Adrenal gland (tissue), 12 donors: Measurements from ENCODE around the gene SNRK. TPM values are rescaled to one million over a fixed set of nuclear protein-coding genes. Genes with fewer than 3 reads are reported as not detected.

Experiments
- DNase-seq, 7 donors: peaks; one replicate each; pipeline ENCODE4 v3.0.0-alpha.2; 2019 to 2020
- H3K27ac ChIP-seq, 5 donors: fragments of 200-600 bp; sonication (generic) in 4 of 5; 1 replicate in 3 of 5; 2 replicates in 2 of 5; pipeline versions ENCODE4 v1.5.1 to v1.8.0; 2016 to 2020; ENCODE audit warnings: mild to moderate bottlenecking in 1 of 5
- H3K27me3 ChIP-seq: fragments of 200-600 bp; 2 replicates; pipeline ENCODE4 v1.8.0; 2021
- H3K36me3 ChIP-seq, 2 donors: fragments of 200-600 bp; replicated peaks in 1 of 2; 1 replicate in 1 of 2; 2 replicates in 1 of 2; pipeline versions ENCODE4 v1.5.1 to v1.8.0; 2018 to 2022
- H3K4me1 ChIP-seq, 2 donors: fragments of 200-600 bp; replicated peaks in 1 of 2; 1 replicate in 1 of 2; 2 replicates in 1 of 2; pipeline versions ENCODE4 v1.5.1 to v1.8.0; 2018 to 2021
- H3K4me3 ChIP-seq, 4 donors: fragments of 200-600 bp; sonication (generic) in 3 of 4; one replicate each; pipeline ENCODE4 v1.5.1; 2016 to 2018
- H3K9me3 ChIP-seq, 3 donors: fragments of 200-600 bp; sonication (generic) in 1 of 3; replicated peaks in 1 of 3; 1 replicate in 2 of 3; 2 replicates in 1 of 3; pipeline versions ENCODE4 v1.5.1 to v1.8.0; 2016 to 2021
- POLR2A ChIP-seq, 2 donors: fragments of 450-650 bp; IDR thresholded peaks; one replicate each; pipeline ENCODE4 v1.6.1; 2017; ENCODE audit warnings: antibody characterized with exemption in 2 of 2, mild to moderate bottlenecking in 2 of 2, moderate library complexity in 1 of 2
- WGBS, 4 donors: extraction: QIAGEN DNeasy Blood & Tissue Kit in 2 of 4; methylation state at CpG; one replicate each; pipeline versions ENCODE4 v1.1.5 to v1.1.7; 2013 to 2017; 5-methylcytosine and 5-hydroxymethylcytosine counted together
- intact Hi-C, 2 donors: fragments of 100-400 bp; cut with DNase I; formaldehyde crosslinking; loops; one replicate each; pipeline versions ENCODE4 v1.14.1 to v1.15.0; 2022 to 2023
- polyA plus RNA-seq, 3 donors: library from polyadenylated mRNA; stranded (reverse); fragments of 200-250 nt in 2 of 3; fragments of 350-450 nt in 1 of 3; fragmentation: Illumina TruSeq in 1 of 3; extraction: RNeasy Lipid Tissue Mini Kit (QIAGEN cat#74804) in 1 of 3; gene quantifications; one replicate each; pipeline ENCODE4 v1.2.3, GENCODE V29; 2013 to 2014
- total RNA-seq, 9 donors: library from RNA; depleted of rRNA in 4 of 9; stranded (reverse); fragments of >200 nt in 4 of 9; fragments of 120-200 nt in 1 of 9; fragmentation: NEBNext Ultra II Directional in 1 of 9; extraction: Animal tissue kit (Norgen Biotek cat#: 25700) in 1 of 9; gene quantifications; one replicate each; pipeline versions ENCODE4 v1.1.0 to v1.2.4, GENCODE V29; 2013 to 2023
- TF ChIP-seq, protein P1 (sequence below), 6 experiments: fragments of 450-650 bp in 4 of 6; fragments of 200-600 bp in 2 of 6; sonication (generic) in 1 of 6; IDR thresholded peaks; 1 replicate in 5 of 6; 2 replicates in 1 of 6; pipeline versions ENCODE4 v1.5.1 to v1.8.0; 2016 to 2021; ENCODE audit warnings: antibody characterized with exemption in 6 of 6, mild to moderate bottlenecking in 2 of 6, moderate library complexity in 1 of 6
- donor health status: healthy with polysubstance abuse.
- donor health status: Bipolar disorder and iron deficiency.
- donor health status: DM: yes; HTN: yes; CAD: no.
- donor health status: DM: no; HTN: no; CAD: no.
- donor health status: DM: no; HTN: no; CAD: no.
- donor health status: DM: yes; HTN: yes; CAD: no.

The SNRK gene
- total and polyA plus RNA-seq, 12 donors = 8.1 to 36.4 (median 23.0) TPM

DNA sequence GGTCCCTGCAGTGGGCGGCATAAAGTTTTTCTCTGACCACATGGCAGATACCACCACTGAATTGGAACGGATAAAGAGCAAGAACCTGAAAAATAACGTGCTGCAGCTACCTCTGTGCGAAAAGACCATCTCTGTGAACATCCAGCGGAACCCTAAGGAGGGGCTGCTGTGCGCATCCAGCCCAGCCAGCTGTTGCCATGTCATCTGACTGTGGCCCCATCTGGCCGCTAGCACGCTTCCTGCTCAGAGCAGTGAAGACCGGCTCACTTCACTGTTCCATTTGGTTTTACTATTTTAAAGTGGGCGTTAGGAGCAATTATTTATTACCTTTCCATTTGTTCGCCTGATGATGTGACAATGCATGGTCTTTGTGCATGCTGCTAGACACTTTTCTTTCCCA is 62.0 kb downstream of the SNRK start:
- no peak for DNase-seq
- H3K4me3 ChIP-seq = no peak overlapping the region
- H3K4me1 ChIP-seq = peaks cover 4 to 14% of the 10 kb centered on the region in 2 donors
- 95 to 98% (median 96%) methylated on average over 11 of the region's 11 CpGs for WGBS, 4 donors
- intact Hi-C loops = no loop called here
- no peak overlapping the region for H3K27ac ChIP-seq
- no peaks in the 10 kb centered on the region for H3K27me3 ChIP-seq
- no peaks in the 10 kb centered on the region for H3K9me3 ChIP-seq
- no peak for TF ChIP-seq POLR2A (IDR thresholded peaks at IDR 0.05)
- TF ChIP-seq, protein P1, sequence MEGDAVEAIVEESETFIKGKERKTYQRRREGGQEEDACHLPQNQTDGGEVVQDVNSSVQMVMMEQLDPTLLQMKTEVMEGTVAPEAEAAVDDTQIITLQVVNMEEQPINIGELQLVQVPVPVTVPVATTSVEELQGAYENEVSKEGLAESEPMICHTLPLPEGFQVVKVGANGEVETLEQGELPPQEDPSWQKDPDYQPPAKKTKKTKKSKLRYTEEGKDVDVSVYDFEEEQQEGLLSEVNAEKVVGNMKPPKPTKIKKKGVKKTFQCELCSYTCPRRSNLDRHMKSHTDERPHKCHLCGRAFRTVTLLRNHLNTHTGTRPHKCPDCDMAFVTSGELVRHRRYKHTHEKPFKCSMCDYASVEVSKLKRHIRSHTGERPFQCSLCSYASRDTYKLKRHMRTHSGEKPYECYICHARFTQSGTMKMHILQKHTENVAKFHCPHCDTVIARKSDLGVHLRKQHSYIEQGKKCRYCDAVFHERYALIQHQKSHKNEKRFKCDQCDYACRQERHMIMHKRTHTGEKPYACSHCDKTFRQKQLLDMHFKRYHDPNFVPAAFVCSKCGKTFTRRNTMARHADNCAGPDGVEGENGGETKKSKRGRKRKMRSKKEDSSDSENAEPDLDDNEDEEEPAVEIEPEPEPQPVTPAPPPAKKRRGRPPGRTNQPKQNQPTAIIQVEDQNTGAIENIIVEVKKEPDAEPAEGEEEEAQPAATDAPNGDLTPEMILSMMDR (IDR thresholded peaks at IDR 0.05) = no peak
- H3K36me3 ChIP-seq = peaks cover 0 to 38% of the 10 kb centered on the region in 2 donors

DNA sequence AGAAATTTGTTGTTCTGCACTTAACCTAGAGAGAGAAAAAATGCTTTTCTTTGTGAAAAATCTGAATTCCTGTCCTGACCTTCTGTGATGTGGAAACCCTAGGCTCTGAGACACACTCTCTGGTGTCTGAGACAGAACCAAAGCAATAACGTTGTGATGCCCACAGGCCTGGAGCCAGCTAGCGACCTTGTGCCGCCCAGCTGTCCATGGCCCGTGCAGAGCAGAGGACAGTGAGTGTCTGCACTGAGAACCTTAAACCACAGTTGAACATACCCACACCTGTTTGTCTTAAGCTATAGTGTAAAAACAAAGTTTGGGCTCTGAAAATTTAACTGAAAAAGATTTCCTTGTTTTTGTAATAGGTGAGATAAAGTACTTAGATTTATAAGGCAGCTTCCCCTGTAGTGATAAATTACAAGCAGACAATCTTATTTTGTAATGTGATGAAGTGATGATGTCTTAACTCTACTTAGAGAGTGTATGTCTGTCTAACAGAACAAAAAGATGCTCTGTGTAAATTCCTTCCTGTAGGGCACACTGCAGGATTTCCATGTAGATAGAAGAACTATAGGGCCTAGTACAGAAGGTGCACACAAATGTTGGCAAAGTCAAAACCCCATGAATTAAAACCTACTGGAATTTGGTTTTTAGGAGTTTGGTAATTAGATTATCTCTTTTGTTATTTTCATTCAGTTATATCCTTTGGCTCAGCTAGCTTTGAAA is 62.7 kb downstream of the SNRK start:
- no peaks in the 10 kb centered on the region for H3K27me3 ChIP-seq
- H3K4me3 ChIP-seq = no peak overlapping the region
- peaks cover 0 to 8% of the 10 kb centered on the region in 2 donors for H3K4me1 ChIP-seq
- no peaks in the 10 kb centered on the region for H3K9me3 ChIP-seq
- no peak overlapping the region for H3K27ac ChIP-seq
- DNase-seq = no peak
- TF ChIP-seq POLR2A (IDR thresholded peaks at IDR 0.05) = no peak
- intact Hi-C loops = no loop called here
- H3K36me3 ChIP-seq = peaks cover 0 to 38% of the 10 kb centered on the region in 2 donors
- 65 to 81% (median 67%) methylated on average over 4 of the region's 4 CpGs for WGBS, 4 donors

DNA sequence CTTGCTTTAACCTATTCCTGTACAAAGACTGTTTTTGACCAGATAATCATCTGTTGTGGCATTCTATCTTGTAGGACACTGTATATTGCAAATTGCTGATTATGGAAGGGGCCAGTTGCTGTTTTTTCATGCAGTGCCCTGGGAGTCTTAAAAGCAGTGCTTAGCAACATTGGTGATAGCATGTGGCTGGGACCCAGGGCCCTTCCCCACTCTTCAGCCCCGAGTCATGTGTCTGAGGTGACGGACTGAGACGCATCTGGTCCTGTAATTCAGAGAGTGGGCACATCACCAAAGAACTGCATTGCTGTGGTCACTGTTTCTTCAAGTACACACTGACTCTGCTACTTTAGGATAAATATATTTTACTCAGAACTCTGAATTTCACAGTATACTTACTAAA is 63.4 kb downstream of the SNRK start:
- H3K27ac ChIP-seq = no peak overlapping the region
- peaks cover 0 to under 1% of the 10 kb centered on the region in 2 donors for H3K4me1 ChIP-seq
- intact Hi-C loops = no loop called here
- H3K9me3 ChIP-seq = no peaks in the 10 kb centered on the region
- no peak for DNase-seq
- H3K36me3 ChIP-seq = peaks cover 0 to 35% of the 10 kb centered on the region in 2 donors
- WGBS, 4 donors = 85 to 97% (median 94%) methylated on average over 3 of the region's 3 CpGs
- TF ChIP-seq, protein P1 (IDR thresholded peaks at IDR 0.05) = no peak
- TF ChIP-seq POLR2A (IDR thresholded peaks at IDR 0.05) = no peak
- H3K4me3 ChIP-seq = no peak overlapping the region
- H3K27me3 ChIP-seq = no peaks in the 10 kb centered on the region

DNA sequence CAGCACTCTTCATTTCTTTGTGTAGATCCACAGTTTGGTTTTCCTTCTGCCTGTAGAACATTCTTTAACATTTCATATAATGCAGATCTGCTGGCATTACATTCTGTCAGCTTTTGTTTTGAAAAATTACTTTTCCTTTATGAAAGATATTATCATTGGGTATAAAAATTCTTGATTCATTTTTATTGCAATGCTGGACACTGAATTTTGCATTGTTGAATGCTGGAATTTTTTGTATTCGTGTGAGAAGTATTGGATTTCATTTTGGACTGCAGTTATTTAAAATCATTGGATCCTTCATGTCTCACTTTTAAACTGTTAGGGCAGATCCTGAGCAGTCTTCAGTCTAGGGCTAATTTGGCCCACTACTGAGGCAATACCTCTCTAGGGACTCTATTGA is 67.1 kb downstream of the SNRK start:
- Histone ChIP-seq H3K27ac (no peak overlapping the region), H3K4me1 (no peaks in the 10 kb centered on the region), H3K36me3 (peaks cover 0 to 14% of the 10 kb centered on the region in 2 donors), H3K4me3 (no peak overlapping the region), H3K27me3 (no peaks in the 10 kb centered on the region), H3K9me3 (no peaks in the 10 kb centered on the region)
- no peak for DNase-seq
- intact Hi-C loops = no loop called here
- no peak for TF ChIP-seq POLR2A (IDR thresholded peaks at IDR 0.05)
- TF ChIP-seq, protein P1 (IDR thresholded peaks at IDR 0.05) = no peak
- WGBS, 4 donors = 97% methylated on average over 1 of the region's 1 CpG
